ENCODE measurements around the gene ZMPSTE24. TPM values are rescaled to one million over a fixed set of nuclear protein-coding genes. Genes with fewer than 3 reads are reported as not detected.
"Not testable (repeated sequence)": the region's sequence is repeated elsewhere in the genome, so short reads cannot be mapped to it uniquely, and the experiment has no call there.

Gene ZMPSTE24
- total RNA-seq, 1 experiment from 2014 or later: 112 TPM

DNA sequence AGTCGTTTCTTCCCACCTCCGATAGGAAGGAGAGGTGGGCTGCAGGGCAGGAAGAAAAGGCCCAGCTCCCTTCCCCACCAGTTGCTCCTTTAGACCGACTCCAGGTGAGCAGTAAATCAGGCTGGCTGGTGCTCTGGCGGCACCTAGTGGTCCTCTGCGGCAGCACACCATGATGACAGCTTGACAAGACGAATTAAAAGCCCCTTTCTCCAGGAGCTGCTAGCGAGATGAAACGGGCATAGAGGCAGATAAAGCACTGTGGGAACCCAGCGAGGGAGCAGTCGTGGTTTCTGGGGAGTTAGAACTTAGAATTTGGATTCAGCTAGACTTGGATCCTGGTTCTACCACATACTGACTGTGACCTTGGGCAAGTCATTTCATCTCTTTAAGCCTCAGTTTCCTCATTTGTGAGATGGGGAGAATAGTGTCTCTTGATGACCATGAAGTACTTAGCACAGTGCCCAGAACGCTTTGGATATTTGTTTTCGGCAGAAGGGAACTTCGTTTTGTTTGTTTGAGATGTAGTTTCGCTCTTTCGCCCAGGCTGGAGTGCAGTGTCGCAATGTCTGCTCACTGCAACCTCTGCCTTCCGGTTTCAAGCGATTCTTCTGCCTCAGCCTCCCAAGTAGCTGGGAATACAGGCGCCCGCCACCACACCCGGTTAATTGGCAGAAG lies 80.8 kb downstream of the ZMPSTE24 start:
- H3K36me3 ChIP-seq: no peaks in the 10 kb centered on the region
- H3K4me3 ChIP-seq: no peak overlapping the region
- H3K9me3 ChIP-seq (replicated peaks): no peaks in the 10 kb centered on the region
- H3K4me1 ChIP-seq (replicated peaks): peaks cover 3% of the 10 kb centered on the region; the same call in 1 of the 2 replicates
- no peak overlapping the region for H3K27ac ChIP-seq
- H3K27me3 ChIP-seq (replicated peaks): no peaks in the 10 kb centered on the region
- peak; percentile 59 to 77 for DNase-seq (ENCODE audit: low read depth in 1 of 2, low spot score in 2 of 2)

DNA sequence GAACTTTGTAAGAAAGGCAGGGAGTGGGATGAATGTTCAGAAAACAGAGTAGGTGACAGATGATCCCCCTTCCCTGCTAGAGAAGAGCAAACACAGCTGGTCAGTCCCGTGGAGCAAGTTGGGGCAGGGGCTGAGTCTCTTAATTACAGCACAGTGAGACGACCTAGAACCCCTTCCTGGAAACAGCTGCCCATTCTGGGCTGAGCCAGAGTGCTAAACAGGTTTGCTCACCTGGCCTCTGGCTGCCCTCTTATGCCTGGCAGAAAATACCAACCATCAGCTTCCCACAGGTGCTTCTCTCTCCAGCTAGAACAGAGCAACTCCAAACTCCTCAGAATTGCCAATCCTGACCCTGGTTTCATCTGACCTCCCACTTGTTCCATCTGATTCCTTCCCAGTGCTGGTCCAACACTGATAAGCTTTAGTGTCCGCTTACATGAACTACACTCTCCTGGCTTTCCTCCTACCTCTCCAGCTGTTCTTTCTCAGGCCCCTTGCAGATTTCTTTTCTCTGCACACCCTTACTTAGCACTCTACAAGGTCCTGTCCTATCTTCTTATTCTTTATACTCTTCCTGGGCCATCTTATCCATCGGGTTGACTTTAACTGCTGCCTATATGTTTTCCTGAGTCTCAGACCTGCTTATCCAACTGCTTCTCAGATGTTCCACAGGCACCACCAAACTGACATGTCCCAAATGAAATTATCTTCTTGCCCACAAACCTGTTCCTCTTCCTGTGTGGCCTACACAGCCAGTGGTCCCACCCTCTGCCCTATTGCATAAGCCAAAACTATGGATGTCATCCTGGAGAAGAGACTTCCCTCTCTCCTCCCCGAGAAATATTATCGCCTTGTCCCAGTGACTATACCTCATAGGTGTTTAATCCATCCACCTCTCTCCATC lies 81.6 kb downstream of the ZMPSTE24 start:
- Histone ChIP-seq H3K36me3 (no peaks in the 10 kb centered on the region), H3K4me3 (no peak overlapping the region), H3K27ac (no peak overlapping the region), H3K4me1 (replicated peaks) (peaks cover 3% of the 10 kb centered on the region; the same call in 1 of the 2 replicates), H3K27me3 (replicated peaks) (no peaks in the 10 kb centered on the region), H3K9me3 (replicated peaks) (no peaks in the 10 kb centered on the region)
- no peak for DNase-seq (ENCODE audit: low read depth in 1 of 2, low spot score in 2 of 2)

DNA sequence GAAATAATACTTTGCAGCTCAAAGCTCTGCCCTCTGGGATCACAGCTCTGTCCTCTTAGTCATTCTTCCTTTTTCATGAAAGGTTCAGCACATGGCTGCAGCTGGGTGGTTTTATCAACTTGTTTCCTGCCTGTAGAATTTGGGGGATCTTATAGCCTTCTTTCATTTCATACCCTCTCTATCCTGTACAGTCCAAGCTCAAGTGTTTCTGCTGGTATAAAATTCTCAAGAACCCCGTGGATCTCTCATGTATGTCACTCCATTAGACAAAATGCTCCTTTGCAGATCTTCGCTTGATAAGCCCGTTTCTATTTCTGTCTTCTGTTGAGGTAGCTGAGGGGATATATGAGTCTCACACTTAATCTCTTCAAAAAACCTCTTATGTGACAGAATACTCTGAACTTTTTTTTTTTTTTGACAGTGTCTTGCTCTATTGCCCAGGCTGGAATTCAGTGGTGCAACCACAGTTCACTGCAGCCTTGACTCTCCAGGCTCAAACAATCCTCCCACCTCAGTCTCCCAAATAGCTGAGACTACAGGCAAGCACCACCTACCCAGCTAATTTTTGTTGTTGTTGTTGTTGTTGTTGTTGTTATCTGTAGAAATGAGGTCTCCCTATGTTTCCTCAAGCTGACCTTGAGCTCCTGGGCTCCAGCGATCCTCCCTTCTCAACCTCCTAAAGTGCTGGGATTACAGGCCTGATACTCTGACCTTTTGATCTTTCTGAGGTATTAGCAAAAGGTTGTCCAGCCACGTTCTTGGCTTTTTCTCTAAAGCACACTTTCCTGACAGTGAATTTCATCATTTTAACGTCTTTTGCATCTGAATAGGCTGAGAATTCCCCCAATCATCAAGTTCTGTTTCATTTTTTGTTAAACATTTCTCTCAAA lies 83.7 kb downstream of the ZMPSTE24 start:
- Histone ChIP-seq H3K4me1 (replicated peaks) (peaks cover 3% of the 10 kb centered on the region; the same call in 1 of the 2 replicates), H3K27me3 (replicated peaks) (no peaks in the 10 kb centered on the region), H3K27ac (no peak overlapping the region), H3K36me3 (no peaks in the 10 kb centered on the region), H3K4me3 (no peak overlapping the region), H3K9me3 (replicated peaks) (no peaks in the 10 kb centered on the region)
- no peak for DNase-seq (ENCODE audit: low read depth in 1 of 2, low spot score in 2 of 2)

DNA sequence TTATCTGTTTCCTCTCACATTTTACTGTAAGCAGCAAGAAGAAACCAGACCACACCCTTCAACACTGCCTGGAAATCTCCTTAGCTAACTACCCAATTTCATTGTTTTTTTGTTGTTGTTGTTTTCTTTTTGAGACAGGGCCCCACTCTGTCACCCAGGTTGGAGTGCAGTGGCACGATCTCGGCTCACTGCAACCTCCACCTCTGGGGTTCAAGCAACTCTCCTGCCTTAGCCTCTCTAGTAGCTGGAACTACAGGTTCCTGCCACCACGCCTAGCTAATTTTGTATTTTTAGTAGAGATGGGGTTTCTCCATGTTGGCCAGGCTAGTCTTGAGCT lies 84.3 kb downstream of the ZMPSTE24 start:
- H3K9me3 ChIP-seq (replicated peaks); H3K4me1 ChIP-seq (replicated peaks); H3K27ac ChIP-seq; H3K36me3 ChIP-seq; DNase-seq (ENCODE audit: low read depth in 1 of 2, low spot score in 2 of 2); H3K4me3 ChIP-seq; H3K27me3 ChIP-seq (replicated peaks): not testable (repeated sequence)

Other genes with a start within 250 kb of the ZMPSTE24 start
- gene CAP1, start 217.5 kb upstream of the ZMPSTE24 start, total RNA-seq (2014; rRNA removed; shearing (Covaris generic)): 331 and 642 TPM in 2 replicates
- 85.2 and 109 TPM in 2 replicates for gene PPT1, start 161.0 kb upstream of the ZMPSTE24 start, total RNA-seq (2014; rRNA removed; shearing (Covaris generic))
- 14.3 and 19.6 TPM in 2 replicates for gene RLF, start 96.8 kb upstream of the ZMPSTE24 start, total RNA-seq (2014; rRNA removed; shearing (Covaris generic))
- not detected in 2 replicates for gene TMCO2, start 10.3 kb upstream of the ZMPSTE24 start, total RNA-seq (2014; rRNA removed; shearing (Covaris generic))
- gene COL9A2, start 59.0 kb downstream of the ZMPSTE24 start, total RNA-seq (2014; rRNA removed; shearing (Covaris generic)): 0.06 and 0.39 TPM in 2 replicates
- 31.9 and 37.1 TPM in 2 replicates for gene SMAP2, start 115.5 kb downstream of the ZMPSTE24 start, total RNA-seq (2014; rRNA removed; shearing (Covaris generic))
- gene ZFP69B, start 192.2 kb downstream of the ZMPSTE24 start, total RNA-seq (2014; rRNA removed; shearing (Covaris generic)): 2.3 and 4.2 TPM in 2 replicates
- gene ZFP69, start 219.1 kb downstream of the ZMPSTE24 start, total RNA-seq (2014; rRNA removed; shearing (Covaris generic)): 4.9 and 5.6 TPM in 2 replicates

Data from SJSA1 (cell line).